AG10803 (cell line): ENCODE results near the gene CALML5.

Source experiments
- DNase-seq: peaks from one replicate; pipeline ENCODE4 v3.0.0; 2010; ENCODE audit warnings: low read depth
- H3K4me3 ChIP-seq: 2 replicates; pipeline ENCODE4 v1.5.1; 2011; ENCODE audit warnings: mild to moderate bottlenecking, low read length, control low read depth
- CTCF ChIP-seq: conservative IDR thresholded peaks from 2 replicates; pipeline ENCODE4 v1.5.1; 2011; ENCODE audit warnings: mild to moderate bottlenecking, low read length, control low read depth, inconsistent platforms

The CALML5 gene

DNA sequence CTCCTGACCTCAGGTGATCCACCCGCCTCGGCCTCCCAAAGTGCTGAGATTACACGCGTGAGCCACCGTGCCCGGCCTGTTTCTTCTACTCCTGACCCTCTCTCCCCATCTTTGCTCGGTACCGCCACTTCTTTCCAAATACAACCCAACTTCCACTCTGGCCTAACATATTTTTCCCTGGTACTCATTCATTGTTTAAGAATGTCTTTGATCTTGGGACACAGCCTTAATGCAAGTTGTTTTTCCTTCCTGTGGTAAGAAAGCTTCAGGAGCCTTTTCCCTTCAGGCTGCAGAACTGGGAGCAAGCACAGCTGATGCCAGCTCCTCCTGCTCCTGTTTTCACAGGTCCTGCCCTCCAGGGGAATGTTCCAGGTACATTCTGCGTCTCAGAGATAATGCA is 39.1 kb upstream of the CALML5 start:
- TF ChIP-seq CTCF: no peak
- DNase-seq: peak; percentile 74

GRCh38 chr10:5537684-5538083 is 38.3 kb upstream of the CALML5 start:
- DNase-seq: no peak
- no peak overlapping the region for H3K4me3 ChIP-seq
- TF ChIP-seq CTCF: no peak

More for the DNA sequence above, 39.1 kb upstream of the CALML5 start:
- no peak overlapping the region for H3K4me3 ChIP-seq

GRCh38 chr10:5536486-5537081 is 37.2 kb upstream of the CALML5 start:
- no peak for DNase-seq
- no peak overlapping the region for H3K4me3 ChIP-seq
- no peak for TF ChIP-seq CTCF

DNA sequence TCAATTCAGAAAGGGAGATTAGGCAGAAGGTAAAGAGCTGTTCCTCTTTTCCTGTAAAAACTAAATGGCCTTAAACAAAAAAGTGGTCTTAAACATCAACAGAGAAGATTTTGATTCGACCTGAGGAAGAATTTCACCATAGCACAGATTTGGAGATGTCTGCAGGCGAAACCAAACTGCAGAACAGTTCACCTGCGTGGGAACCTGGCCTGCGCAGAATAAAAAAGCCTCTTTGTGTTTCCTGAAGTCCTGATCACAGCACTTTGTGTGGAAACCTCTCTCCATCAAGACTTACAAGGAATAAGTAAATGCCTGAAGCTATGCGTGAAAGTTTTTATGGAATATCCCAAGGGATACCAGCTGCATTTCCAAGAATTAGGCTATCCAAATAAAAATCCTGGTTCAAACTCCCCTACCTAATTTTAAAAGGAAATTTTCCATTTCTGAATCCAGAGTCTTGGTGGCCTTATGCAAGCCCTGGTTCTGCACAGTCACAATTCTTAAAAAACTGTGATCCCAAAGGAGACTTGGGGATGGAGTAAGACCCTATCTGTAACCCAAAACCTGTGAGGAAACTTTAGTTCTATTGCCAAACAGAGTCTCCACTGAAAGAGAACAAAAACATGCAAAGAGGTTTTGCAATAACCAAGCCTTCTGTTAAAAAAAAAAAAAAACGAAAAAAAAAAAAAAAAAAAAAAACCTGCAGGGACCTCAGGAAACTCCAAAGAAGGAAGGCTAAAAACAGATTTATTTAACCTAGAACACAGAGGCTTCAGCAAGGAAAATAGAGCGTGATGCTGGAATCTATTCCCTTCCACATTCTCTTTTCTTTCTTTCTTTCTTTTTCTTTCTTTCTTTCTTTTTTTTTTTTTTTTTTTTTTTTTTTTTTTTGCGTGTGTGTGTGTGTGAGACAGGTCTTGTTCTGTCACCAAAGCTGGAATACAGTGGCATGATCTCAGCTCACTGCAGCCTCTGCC is 35.8 kb upstream of the CALML5 start:
- TF ChIP-seq CTCF: no peak
- H3K4me3 ChIP-seq: no peak overlapping the region
- peak; percentile 91 for DNase-seq

- TF ChIP-seq CTCF: no peak
- H3K4me3 ChIP-seq: no peak overlapping the region
- no peak for DNase-seq
Observed at GRCh38 chr10:5534051-5534821, 34.9 kb upstream of the CALML5 start.

DNA sequence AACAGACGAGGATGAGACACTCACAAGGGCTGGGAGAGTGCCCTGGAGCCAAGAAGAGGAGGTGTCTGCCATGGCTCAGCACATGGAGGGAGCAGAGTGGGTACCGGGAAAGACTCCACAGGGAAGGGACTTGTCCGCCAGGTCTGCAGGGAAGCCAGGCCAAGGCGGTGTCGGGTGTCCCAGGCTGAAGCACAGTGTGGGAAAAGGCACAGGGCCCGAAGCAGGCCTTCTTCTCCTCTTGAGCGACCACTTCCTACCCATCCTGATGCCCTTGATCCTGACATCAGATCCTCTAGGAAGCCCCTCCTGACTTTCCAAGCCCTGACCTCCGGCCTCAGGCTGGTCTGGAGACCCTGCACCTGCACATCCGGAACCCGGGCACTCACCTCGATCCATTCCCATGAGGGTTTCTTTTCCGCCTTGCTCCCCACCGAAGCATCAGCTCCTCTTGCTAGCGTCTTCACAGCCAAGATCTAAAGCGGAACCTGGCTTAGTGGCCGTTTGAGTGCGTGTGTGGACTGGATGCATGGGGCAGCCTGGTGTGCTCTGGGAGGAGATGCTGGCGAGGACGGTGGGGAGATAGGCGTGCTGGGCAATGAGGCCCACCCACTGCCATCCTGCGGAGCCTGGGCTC is 33.8 kb upstream of the CALML5 start:
- no peak for DNase-seq

More for the DNA sequence above, 33.8 kb upstream of the CALML5 start:
- no peak overlapping the region for H3K4me3 ChIP-seq
- no peak for TF ChIP-seq CTCF
